OCI-LY3 (cell line): ENCODE results near the gene GDF2.

Experiments used
- EZH2phosphoT487 ChIP-seq: fragments of 200-600 bp; shearing (Covaris generic); IDR thresholded peaks from 2 replicates; pipeline ENCODE4 v1.6.1; 2018; ENCODE audit warnings: antibody characterized with exemption, mixed run types, low read depth
- TF ChIP-seq, protein P1 (sequence below): fragments of 200-600, 300-600 bp; sonication (generic); IDR thresholded peaks from 2 replicates; pipeline ENCODE4 v1.5.1; 2014; ENCODE audit warnings: antibody characterized with exemption, low read length, low read depth

- TF ChIP-seq, protein P1, sequence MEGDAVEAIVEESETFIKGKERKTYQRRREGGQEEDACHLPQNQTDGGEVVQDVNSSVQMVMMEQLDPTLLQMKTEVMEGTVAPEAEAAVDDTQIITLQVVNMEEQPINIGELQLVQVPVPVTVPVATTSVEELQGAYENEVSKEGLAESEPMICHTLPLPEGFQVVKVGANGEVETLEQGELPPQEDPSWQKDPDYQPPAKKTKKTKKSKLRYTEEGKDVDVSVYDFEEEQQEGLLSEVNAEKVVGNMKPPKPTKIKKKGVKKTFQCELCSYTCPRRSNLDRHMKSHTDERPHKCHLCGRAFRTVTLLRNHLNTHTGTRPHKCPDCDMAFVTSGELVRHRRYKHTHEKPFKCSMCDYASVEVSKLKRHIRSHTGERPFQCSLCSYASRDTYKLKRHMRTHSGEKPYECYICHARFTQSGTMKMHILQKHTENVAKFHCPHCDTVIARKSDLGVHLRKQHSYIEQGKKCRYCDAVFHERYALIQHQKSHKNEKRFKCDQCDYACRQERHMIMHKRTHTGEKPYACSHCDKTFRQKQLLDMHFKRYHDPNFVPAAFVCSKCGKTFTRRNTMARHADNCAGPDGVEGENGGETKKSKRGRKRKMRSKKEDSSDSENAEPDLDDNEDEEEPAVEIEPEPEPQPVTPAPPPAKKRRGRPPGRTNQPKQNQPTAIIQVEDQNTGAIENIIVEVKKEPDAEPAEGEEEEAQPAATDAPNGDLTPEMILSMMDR: no peak
- TF ChIP-seq EZH2phosphoT487: no peak
Observed at GRCh38 chr10:47301833-47302232, 20.4 kb upstream of the GDF2 start.
